ENCODE measurements around the gene ZNF335. TPM values are rescaled to one million over a fixed set of nuclear protein-coding genes. Genes with fewer than 3 reads are reported as not detected.

ZNF335 gene
- total RNA-seq, 4 donors from 2014 or later: 12.9 to 19.0 (median 15.3) TPM

DNA sequence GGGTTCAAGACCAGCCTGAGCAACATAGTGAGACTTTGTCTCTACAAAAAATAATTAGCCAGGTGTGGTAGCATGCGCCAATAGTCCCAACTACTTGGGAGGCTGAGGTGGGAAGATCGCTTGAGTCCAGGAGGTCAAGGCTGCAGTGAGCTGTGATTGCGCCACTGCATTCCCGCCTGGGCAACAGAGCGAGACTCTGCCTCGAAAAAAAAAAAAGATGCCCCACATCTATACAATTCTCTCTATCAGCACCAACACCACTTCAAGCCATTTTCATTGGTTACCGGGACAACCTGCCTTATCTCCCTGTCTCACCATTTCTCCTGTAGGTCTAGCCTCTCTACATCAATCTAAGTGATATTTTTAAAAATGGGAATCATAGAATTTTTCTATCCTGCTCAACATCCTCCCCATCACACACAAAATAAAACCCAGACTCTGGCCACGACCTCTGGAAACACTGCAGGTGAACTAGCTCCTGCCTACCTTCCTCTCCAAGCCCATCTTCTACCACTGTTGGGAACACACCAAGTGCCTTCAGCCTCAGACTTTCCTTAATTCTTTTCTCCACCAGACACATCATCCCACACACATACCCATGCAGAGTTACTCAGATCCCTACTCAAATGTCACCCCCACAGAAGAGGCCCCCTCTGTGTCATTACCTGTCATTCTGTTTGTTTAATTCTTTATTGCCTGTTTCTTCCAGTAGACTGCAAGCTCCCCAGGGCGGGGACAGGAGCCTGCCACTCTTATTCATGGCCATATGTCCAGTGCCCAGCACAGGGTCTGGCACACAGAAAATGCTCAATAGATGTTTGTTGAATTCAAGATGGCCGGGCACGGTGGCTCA is 50.4 kb downstream of the ZNF335 start:
- no peaks in the 10 kb centered on the region for H3K36me3 ChIP-seq
- H3K4me3 ChIP-seq: no peak overlapping the region
- no peak for TF ChIP-seq POLR2A (IDR thresholded peaks at IDR 0.05; ENCODE audit: low read depth)
- no peaks in the 10 kb centered on the region for H3K9me3 ChIP-seq
- H3K27ac ChIP-seq (replicated peaks in 1 of 4): no peak overlapping the region
- H3K27me3 ChIP-seq: no peaks in the 10 kb centered on the region
- 92% methylated on average over 11 of the region's 11 CpGs for WGBS
- intact Hi-C loops (cut with DNase I): no loop called here
- peaks cover 47 to 60% (median 48%) of the 10 kb centered on the region in 4 donors for H3K4me1 ChIP-seq
- DNase-seq (ENCODE audit: extremely low spot score): no peak

DNA sequence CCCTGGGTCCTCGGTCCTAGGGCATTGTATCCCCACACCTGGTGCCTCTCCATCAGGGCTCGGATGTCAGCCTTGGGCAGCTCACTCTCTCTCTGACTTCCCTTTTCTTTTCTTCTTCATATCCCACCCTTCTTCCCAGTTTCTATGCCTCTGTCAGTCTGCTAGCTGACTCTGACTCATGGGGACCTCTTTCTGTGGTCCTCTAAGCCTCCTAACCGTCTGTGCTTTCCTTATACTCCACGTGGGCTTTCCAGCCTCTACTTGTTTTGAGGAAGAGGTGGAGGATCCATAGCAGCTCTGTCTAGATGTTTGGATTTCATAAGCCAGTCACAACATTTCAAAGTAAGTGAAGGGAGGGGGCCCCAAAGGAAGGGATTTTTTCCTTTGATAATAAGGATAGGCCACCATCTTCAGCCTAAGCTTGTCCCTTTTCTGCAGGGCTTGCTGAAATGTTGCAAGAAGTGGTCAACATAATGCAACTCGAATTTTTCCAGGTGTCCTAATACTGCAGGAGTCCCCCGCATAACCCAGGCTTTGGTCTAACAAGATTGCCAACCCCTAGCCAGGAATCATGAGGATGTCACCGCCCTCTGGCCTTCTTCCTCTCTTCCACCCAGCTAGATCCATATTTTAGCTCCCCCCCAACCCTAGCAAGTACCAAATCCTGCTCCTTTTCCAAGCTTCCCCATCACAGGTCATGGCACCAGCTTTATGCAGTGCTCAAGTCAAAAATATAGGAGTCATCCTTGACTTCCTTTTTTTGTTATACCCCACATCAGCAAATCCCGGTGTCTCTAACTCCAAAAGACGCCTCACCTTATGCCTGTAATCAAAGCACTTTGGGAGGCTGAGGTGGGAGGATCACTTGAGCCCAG is 51.3 kb downstream of the ZNF335 start:
- no peak for TF ChIP-seq EP300 (IDR thresholded peaks at IDR 0.05)
- no peak for TF ChIP-seq POLR2AphosphoS5 (IDR thresholded peaks at IDR 0.05)
- TF ChIP-seq, protein P1, sequence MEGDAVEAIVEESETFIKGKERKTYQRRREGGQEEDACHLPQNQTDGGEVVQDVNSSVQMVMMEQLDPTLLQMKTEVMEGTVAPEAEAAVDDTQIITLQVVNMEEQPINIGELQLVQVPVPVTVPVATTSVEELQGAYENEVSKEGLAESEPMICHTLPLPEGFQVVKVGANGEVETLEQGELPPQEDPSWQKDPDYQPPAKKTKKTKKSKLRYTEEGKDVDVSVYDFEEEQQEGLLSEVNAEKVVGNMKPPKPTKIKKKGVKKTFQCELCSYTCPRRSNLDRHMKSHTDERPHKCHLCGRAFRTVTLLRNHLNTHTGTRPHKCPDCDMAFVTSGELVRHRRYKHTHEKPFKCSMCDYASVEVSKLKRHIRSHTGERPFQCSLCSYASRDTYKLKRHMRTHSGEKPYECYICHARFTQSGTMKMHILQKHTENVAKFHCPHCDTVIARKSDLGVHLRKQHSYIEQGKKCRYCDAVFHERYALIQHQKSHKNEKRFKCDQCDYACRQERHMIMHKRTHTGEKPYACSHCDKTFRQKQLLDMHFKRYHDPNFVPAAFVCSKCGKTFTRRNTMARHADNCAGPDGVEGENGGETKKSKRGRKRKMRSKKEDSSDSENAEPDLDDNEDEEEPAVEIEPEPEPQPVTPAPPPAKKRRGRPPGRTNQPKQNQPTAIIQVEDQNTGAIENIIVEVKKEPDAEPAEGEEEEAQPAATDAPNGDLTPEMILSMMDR (IDR thresholded peaks at IDR 0.05): no peak
- no peak for TF ChIP-seq POLR2A (IDR thresholded peaks at IDR 0.05; ENCODE audit: low read depth)
- WGBS: 70% methylated on average over 9 of the region's 9 CpGs
- Histone ChIP-seq H3K4me3 (no peak overlapping the region), H3K4me1 (peaks cover 47 to 60% (median 48%) of the 10 kb centered on the region in 4 donors), H3K27me3 (no peaks in the 10 kb centered on the region), H3K36me3 (no peaks in the 10 kb centered on the region), H3K9me3 (no peaks in the 10 kb centered on the region), H3K27ac (replicated peaks in 1 of 4) (peak overlapping the region; percentile 37 to 69 (median 64))
- intact Hi-C loops (cut with DNase I): no loop called here
- no peak for DNase-seq (ENCODE audit: extremely low spot score)

DNA sequence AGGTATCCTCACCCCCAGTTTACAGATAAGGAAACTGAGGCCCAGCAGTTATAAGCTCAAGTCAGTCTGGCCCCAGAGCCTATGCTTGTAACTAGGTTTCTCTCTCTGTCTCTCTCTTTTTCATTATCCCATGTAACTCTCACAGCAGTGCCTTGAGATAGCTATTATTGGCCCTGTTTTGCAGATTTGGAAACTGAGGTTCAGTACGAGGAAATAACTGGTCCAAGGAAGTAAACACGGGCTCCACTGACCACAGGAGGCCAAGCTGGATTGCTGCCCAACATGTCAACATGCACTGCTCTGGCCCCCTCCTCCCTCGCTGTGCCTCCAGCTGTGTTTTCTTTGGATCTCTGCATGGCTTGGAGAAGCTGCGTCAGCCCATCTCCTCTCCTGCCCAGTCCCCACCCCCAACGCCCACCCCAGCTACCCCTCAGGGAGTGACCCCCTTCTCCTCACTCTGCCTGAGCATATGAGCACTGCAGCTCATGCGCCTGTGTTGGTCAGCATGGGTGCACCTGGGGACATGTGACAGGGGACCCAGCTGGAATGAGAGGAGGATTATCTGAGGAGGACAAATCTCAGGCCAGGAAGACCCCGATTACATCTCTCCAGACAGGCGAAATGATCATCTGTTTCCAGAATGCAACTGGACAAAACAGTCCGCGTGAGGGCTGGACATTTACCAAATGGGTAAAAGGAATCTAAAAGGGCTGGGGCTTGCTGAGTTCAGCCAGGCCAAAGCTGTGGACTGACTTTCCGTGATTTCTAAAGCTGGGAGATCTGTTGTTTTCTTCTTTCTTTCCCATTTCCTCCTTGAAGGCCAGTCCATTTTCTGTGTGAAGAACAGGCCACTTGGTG is 52.2 kb downstream of the ZNF335 start:
- TF ChIP-seq EP300 (IDR thresholded peaks at IDR 0.05) (no peak), POLR2A (IDR thresholded peaks at IDR 0.05; ENCODE audit: low read depth) (no peak), POLR2AphosphoS5 (IDR thresholded peaks at IDR 0.05) (no peak)
- TF ChIP-seq, protein P1 (IDR thresholded peaks at IDR 0.05): no peak
- peak overlapping the region; percentile 37 to 69 (median 64) for H3K27ac ChIP-seq (replicated peaks in 1 of 4)
- DNase-seq (ENCODE audit: extremely low spot score): no peak
- no peaks in the 10 kb centered on the region for H3K36me3 ChIP-seq
- H3K9me3 ChIP-seq: no peaks in the 10 kb centered on the region
- peaks cover 40 to 55% (median 45%) of the 10 kb centered on the region in 4 donors for H3K4me1 ChIP-seq
- intact Hi-C loops (cut with DNase I): no loop called here
- no peak overlapping the region for H3K4me3 ChIP-seq
- 44% methylated on average over 10 of the region's 11 CpGs for WGBS
- no peaks in the 10 kb centered on the region for H3K27me3 ChIP-seq

DNA sequence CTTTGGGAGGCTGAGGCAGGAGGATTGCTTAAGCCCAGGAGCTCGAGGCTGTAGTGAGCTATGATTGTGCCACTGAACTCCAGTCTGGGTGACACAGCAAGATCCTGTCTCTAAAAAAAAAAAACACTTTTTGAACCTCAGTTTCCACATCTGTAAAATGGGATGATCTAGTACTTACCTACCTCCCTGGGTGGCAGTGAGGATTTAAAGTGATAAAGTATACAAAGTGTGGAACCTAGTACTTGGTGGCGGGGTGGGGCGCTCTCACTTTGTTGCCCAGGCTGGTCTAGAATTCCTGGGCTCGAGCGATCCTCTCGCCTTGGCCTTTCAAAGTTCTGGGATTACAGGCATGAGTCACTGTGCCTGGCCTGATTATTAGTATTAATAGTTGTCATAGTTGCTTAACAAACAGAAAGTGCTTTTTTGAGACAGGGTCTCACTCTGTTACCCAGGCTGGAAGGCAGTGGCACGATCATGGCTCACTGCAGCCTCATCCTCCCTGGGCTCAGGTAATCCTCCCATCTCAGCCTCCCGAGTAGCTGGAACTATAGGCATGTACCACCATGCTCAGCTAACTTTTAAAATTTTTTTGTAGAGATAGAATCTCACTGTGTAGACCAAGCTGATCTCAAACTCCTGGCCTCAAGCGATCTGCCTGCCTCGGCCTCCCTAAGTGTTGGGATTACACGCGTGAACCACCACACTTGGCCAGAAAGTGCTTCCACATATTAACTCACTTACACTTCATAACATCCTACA is 53.0 kb downstream of the ZNF335 start:
- no peaks in the 10 kb centered on the region for H3K27me3 ChIP-seq
- intact Hi-C loops (cut with DNase I): no loop called here
- no peak for TF ChIP-seq POLR2A (IDR thresholded peaks at IDR 0.05; ENCODE audit: low read depth)
- TF ChIP-seq, protein P1 (IDR thresholded peaks at IDR 0.05): no peak
- TF ChIP-seq POLR2AphosphoS5 (IDR thresholded peaks at IDR 0.05): no peak
- TF ChIP-seq EP300 (IDR thresholded peaks at IDR 0.05): no peak
- H3K4me1 ChIP-seq: peaks cover 32 to 47% (median 38%) of the 10 kb centered on the region in 4 donors
- DNase-seq (ENCODE audit: extremely low spot score): no peak
- 82% methylated on average over 10 of the region's 12 CpGs for WGBS
- H3K27ac ChIP-seq (replicated peaks in 1 of 4): peak overlapping the region; percentile 37 to 69 (median 64)
- H3K36me3 ChIP-seq: no peaks in the 10 kb centered on the region
- no peaks in the 10 kb centered on the region for H3K9me3 ChIP-seq
- no peak overlapping the region for H3K4me3 ChIP-seq
